Brain microvascular endothelial cell (primary cell): Measurements from ENCODE around the gene ARHGAP42.

Experiments used
- DNase-seq: peaks from one replicate; pipeline ENCODE4 v3.0.0-alpha.2; 2020
- H3K27ac ChIP-seq: fragments of 250-450 bp; sonication (Bioruptor Pico); 2 replicates; pipeline ENCODE4 v1.5.1; 2020; ENCODE audit warnings: mild to moderate bottlenecking, moderate library complexity
- H3K27me3 ChIP-seq: fragments of 250-450 bp; sonication (Bioruptor Pico); replicated peaks from 2 replicates; pipeline ENCODE4 v1.5.1; 2020; ENCODE audit warnings: mild to moderate bottlenecking
- H3K36me3 ChIP-seq: fragments of 250-450 bp; sonication (Bioruptor Pico); replicated peaks from 2 replicates; pipeline ENCODE4 v1.5.1; 2020; ENCODE audit warnings: mild to moderate bottlenecking
- H3K4me3 ChIP-seq: 2 replicates; pipeline ENCODE4 v1.5.1; 2011; ENCODE audit warnings: low read depth, mild to moderate bottlenecking, control low read depth, low read length, moderate library complexity
- CTCF ChIP-seq: IDR thresholded peaks from 2 replicates; pipeline ENCODE4 v1.5.1; 2011; ENCODE audit warnings: low read depth, mild to moderate bottlenecking, moderate library complexity, low read length, control low read depth, inconsistent platforms; ENCODE audit errors: missing control alignments
- in situ Hi-C: cut with HindIII; loops from 2 replicates; pipeline ENCODE4 v1.10.0; 2017; ENCODE audit warnings: low sequenced_read_pairs, low pct_ligation_motif_present

ARHGAP42 gene

GRCh38 chr11:100675115-100675650 is 11.9 kb upstream of the ARHGAP42 start:
- TF ChIP-seq CTCF: no peak
- Histone ChIP-seq H3K4me3 (no peak overlapping the region), H3K27me3 (no peaks in the 10 kb centered on the region), H3K36me3 (no peaks in the 10 kb centered on the region), H3K27ac (no peak overlapping the region)
- in situ Hi-C loops: no loop called here
- no peak for DNase-seq

GRCh38 chr11:100676901-100677300 is 10.2 kb upstream of the ARHGAP42 start:
- Histone ChIP-seq H3K36me3 (no peaks in the 10 kb centered on the region), H3K27me3 (no peaks in the 10 kb centered on the region), H3K27ac (no peak overlapping the region), H3K4me3 (no peak overlapping the region)
- TF ChIP-seq CTCF: no peak
- in situ Hi-C loops: no loop called here
- peak; percentile 24 for DNase-seq

- H3K4me3 ChIP-seq: no peak overlapping the region
- no peaks in the 10 kb centered on the region for H3K27me3 ChIP-seq
- no peak for DNase-seq
- no peaks in the 10 kb centered on the region for H3K36me3 ChIP-seq
- no peak overlapping the region for H3K27ac ChIP-seq
- no peak for TF ChIP-seq CTCF
- in situ Hi-C loops: no loop called here
These were observed 9.3 kb upstream of the ARHGAP42 start for GRCh38 chr11:100677796-100678195.

- in situ Hi-C loops: no loop called here
- TF ChIP-seq CTCF: no peak
- DNase-seq: no peak
These were observed 7.0 kb upstream of the ARHGAP42 start for GRCh38 chr11:100680070-100680469.

GRCh38 chr11:100681064-100681502 is 6.0 kb upstream of the ARHGAP42 start:
- H3K36me3 ChIP-seq: no peaks in the 10 kb centered on the region
- no peak overlapping the region for H3K27ac ChIP-seq
- in situ Hi-C loops: no loop called here
- H3K27me3 ChIP-seq: no peaks in the 10 kb centered on the region
- peak; percentile 61 for DNase-seq
- TF ChIP-seq CTCF: no peak
- no peak overlapping the region for H3K4me3 ChIP-seq

More at GRCh38 chr11:100680070-100680469, 7.0 kb upstream of the ARHGAP42 start:
- Histone ChIP-seq H3K27ac (no peak overlapping the region), H3K4me3 (no peak overlapping the region), H3K27me3 (no peaks in the 10 kb centered on the region), H3K36me3 (no peaks in the 10 kb centered on the region)
